D341Med (cell line): ENCODE data around the gene POF1B.

Experiments
- DNase-seq: peaks from one replicate; pipeline ENCODE4 v3.0.0; 2012; ENCODE audit warnings: low spot score

POF1B gene

DNA sequence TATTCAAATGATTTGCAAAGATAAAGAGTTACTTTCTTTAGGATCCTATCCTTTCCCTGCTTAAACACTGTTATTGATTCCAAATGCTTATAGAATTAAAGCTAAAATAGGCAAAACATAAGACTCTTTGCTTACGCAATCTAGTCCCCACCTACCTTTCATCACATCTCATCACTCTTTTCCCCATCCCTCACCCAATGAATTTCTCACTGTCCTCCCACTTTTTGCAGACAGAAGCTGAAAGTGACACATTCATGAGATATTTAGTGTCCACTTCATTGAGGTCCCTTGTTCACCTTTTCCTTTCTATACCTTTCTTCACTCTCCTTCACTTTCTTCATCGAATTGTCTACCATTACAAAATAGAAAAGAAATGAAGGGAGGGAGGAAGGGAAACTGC, 136.3 kb downstream of the POF1B start:
- no peak for DNase-seq
